GM18498 (cell line): ENCODE results near the gene NAV2.
"Not testable (repeated sequence)": the region's sequence is repeated elsewhere in the genome, so short reads cannot be mapped to it uniquely, and the experiment has no call there.

Source experiments
- ATAC-seq: cut with Tn5 transposase; IDR thresholded peaks from one replicate; pipeline ENCODE4 v1.9.1; 2021; ENCODE audit warnings: mild to moderate bottlenecking, moderate library complexity; ENCODE audit not compliant: unreplicated experiment

NAV2 gene

DNA sequence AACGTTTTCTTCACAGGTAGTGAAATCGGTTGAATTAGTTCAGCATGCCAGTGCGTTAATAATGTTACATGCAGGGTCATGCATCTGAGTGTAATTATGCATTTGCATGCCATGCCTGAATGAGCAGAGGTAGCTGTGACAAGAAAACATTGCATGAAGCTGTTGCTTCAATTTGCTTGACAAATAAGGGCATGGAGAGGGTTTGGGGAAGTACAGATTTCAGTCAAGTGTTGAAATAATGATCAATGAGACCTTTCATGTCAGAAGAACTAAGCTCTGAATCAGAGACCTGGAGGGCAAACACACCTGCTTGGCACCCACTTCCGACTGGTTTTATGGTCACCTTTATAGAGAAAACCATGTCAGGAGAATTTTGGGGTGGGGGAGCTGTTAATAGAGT is 226.2 kb downstream of the NAV2 start:
- ATAC-seq, result no peak

DNA sequence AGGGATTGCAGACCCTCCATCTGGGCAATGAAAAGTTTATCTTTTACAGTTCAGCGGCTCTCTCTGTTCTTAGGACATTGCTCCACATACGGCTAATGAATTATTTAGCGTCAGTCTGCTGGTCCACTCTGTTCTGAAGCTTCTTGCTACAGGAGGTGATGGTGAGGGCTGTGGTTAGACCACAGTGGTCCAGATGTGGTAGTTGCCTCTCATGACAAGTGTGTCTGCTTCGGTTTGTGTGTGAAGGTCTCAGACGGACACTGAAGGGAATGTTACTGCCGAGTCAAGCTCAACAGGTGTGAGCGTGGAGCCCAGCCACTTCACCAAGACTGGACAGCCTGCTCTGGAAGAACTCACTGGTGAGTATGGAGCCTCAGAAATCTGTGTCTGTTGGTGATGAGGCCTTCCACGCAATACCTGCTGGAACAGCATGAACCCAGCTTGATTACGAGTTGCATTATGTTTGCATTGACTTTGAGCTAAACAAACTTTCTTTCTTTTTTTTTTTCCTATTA is 226.8 kb downstream of the NAV2 start:
- ATAC-seq, result no peak

DNA sequence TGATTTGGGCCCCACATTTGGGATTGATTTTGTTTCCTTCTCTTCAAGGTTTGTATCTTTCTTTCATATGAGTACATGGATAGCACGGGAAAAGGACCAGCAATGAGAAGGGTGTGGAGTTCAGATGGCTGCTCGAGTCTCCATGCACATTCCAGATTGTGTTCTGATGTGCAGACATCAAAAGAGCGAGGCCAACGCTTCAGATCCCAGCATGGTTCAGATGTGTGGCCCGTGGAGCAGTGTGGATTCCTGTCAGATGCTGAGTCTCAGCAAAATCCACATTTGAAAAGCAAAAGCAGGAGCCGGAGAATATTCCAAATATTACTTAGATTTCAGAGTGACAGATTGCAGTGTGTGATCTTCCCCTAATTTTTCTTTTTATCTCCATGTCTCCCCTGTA is 228.2 kb downstream of the NAV2 start:
- no peak for ATAC-seq

DNA sequence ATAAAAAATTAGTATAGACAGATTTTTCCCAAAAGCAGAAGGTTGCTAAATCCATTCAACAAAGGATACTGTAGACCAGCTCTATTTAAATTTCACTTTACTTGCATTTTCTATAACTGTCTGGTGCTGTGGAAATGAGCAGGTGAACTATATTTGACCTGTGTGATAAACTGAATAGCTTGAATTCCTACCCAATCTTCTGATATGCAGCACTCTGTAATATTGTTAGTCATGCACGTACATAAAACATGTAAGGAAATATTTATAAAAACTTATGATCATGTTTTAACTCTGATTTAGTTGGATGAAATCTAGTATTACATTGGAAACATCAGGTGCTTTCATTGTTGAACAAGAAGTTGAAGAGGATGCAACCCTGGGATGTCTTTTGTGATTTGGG is 234.0 kb downstream of the NAV2 start:
- ATAC-seq, result no peak

DNA sequence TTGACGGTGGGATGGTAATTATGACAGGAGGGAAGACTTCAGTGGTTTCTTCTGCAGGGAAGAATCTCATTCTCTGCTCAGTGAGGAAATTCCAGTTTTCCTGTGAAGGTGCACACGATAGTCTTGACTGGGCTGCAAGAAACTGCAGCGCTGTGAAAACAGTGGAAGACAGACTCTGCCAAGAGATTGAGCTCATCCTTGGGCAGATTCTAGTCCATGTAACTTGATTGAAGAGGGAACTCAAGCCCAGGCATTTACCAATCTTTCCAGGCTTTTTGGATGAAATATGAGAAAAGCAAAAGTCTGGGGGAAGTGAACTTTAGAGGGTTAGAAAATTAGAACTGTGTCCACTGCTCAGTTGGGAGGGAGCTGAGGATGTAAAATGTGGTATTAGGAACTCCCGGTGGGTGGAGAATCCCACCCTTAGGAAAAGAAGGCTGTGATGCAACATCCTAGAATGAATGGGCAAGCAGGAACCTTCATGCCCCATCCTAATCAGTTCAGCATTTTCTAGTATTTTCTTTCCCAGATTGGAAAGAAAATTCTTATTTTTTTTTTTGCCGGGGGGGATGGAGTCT is 235.0 kb downstream of the NAV2 start:
- ATAC-seq, result no peak

DNA sequence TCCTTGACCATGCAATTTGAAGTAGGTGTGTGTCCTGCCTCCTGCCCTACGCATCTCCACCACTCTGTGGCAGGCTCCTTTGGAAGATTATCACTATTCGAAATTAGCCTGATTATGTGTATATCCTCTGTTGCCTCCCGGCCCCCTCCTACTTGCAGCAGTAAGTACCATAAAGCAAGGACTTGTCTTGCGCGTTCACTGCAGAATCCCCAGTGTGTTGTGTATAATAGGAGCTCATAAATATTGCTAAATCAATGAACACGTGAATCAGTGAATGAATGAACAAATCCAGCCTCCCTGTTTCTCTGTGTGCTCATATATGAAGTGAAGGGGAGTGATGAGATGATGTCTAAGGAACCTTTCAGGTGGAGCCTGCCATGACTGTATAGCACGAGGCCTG is 237.0 kb downstream of the NAV2 start:
- no peak for ATAC-seq

DNA sequence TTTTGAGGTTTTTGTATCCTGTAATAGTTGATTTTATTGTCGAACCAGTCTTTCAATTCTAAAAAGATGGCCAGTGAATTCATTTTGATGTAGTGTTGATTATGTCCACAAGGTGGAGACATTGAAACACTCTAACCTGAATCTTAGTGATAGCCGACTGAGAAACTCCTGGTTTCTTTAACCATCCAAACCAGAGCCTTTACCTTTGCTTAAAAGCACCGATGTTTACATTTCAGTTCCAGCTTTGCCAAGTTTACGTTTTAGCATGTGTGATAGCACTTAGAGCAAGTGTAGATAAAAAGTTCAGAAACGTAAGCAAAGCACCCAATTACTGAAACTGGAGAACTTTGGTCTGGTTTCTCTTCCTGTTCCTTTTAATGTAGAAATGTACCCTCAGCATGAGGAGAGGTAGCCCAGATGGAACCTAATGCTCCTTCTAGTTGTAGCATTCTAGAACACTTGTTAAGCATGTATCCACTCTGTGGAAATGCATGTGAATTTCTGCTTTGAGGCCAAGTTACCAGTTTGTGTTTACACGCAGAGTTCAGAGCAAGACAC is 239.0 kb downstream of the NAV2 start:
- peak; percentile 90 for ATAC-seq

DNA sequence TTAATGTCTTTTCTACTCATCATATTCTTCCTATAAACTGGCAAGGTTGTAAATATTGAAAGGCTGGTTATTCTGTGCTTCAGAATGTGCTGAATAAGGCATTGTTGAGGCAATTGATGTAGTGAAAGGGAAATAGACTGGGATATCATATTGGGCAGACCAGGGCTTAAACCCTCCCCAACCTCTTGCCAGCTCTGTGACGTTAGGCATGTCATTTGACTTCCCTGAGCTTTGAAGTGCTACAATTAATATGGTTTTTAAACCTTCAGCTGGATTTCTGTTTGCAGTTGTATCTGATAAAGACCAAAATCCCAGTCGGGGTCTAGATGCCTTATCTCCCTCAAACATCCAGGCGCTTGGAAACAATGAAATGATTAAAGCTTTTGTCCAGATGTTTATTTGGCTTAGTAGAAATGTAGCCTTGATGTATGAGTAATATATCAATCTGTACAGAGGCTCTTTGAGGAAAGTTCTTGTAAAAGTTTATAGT is 239.5 kb downstream of the NAV2 start:
- no peak for ATAC-seq

DNA sequence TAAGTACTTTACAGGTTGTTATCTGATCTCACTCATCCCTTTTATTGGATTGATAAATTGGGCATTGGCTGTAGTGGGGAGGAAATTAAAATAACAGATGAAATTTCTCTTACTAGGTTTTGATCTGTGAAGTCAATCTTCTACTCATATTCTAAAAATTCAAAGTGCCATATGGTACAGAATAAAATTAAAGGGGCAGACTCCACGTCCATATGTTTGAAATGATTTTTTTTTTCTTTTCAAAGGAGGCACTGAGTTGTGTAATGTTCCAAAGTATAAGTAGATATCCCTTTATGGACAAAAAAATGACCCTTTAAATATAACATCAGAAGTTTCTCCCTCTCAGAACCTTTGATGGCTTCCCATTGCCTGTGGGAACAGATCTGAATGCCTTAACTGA is 240.3 kb downstream of the NAV2 start:
- no peak for ATAC-seq

DNA sequence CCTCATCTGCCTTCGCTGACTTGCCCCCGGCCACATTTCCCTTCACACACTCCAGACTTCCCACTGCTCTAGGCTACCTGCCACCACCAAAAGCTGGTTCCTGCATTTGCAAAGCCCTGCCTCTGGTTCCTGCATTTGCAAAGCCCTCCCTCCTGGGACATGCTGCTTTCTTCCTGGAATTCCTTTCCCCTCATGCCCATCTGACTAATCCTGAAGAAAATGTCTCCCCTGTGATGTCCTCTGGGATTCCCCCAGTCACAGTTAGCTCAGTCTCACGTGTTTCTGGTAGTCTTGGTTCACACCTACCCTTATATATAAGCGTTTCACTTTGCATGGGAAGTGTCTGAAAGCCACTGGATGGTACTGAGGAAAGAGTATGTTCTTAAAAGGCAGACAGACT is 240.7 kb downstream of the NAV2 start:
- ATAC-seq, result no peak

DNA sequence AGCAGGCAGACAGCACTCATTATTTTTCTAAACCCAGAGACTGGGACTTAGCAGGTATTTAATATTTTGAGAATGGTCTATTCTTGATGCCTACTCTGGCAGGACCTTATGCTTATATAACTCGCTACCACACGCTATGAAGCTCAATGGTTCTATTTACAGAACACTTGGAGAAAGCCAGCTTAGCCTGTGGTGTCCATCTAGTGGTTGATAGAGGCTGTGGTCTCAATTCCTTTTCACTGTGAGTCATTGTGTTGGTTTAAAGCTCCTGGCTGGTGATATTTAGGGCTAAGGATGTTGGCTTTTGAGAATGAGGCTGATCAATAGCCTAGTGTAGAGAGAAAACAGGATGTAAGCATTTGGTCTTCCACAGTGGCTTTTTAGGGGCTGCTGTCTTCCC is 241.3 kb downstream of the NAV2 start:
- ATAC-seq, result no peak

DNA sequence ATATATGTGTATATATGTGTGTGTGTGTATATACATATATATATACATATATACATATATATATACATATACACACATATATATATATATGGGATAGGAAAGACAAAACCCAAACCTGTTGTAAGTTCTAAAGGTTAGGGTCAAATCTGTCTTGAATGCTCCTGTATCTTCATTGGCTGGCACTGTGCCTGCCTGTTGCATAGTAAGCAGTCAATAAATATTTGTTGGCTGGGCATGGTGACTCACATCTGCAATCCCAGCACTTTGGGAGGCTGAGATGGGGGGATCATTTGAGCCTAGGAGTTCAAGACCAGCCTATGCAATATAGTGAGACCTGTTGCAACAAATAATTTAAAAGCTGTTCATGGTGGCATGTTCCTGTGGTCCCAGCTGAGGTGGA is 242.3 kb downstream of the NAV2 start:
- no peak for ATAC-seq

DNA sequence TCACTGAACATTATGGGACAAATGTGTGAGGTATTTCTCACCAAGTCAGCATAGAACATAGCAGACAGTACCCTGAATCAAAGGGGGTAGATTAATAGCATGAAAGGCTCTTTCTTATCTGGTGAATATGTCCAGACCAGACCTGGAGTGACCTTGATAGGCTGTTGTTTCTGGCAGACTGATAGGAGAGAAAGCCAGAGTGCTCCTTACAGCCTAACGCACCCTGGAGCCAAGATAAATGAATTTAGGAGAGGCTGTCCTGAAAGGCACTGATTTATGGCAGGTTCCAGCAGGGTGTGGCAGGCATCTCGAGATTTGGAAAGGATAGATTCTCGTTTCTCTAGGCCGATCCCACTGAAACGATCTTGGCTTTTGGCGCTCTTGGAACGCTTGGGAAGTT is 243.0 kb downstream of the NAV2 start:
- no peak for ATAC-seq

DNA sequence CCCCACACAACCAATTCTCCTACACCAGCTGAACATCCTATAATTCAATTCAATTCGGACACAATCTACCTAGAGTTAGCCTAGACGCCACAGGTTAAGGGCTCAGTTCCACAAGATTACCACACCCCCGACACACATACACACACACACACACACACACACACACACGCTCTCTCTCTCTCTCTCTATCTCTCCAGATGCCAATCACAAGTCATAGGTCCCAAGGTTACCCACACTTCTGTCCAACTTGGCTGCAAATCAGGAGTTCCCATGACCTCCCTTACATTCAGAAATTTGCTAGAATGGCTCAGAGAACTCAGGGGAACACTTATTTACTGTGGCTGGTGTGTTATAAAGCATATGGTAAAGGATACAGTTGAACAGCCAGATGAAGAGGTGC is 243.6 kb downstream of the NAV2 start:
- ATAC-seq, result no peak

DNA sequence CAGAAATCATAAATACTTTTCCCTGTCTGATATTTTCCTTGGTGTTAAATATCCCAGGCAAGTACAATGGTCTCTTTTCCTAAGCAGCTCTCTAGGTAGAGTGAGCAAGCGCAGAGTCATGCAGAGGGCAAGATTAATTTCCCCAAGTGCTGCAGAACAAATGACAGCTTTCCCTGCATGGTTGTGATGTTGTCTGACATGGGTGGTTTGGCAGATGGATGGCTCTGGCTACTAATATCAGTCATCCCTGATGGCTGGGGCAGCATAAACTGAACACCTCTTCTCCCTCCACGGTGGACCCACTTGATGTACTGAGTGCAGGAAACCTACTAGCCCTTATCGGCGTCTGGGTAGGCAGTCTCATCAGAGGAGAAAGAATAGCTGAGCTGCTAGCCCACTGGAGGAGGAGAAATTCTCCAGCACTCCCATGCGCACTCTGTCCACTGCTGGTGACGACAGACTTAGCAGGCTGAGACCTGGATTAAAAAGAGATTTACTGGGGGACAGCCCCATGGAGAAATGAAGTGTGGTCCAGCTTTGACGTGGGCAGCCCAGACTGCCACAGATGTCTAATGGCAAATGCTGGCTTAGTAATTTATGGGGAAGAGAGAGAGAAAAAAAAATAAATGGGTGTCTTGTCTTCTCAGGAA is 244.8 kb downstream of the NAV2 start:
- no peak for ATAC-seq

DNA sequence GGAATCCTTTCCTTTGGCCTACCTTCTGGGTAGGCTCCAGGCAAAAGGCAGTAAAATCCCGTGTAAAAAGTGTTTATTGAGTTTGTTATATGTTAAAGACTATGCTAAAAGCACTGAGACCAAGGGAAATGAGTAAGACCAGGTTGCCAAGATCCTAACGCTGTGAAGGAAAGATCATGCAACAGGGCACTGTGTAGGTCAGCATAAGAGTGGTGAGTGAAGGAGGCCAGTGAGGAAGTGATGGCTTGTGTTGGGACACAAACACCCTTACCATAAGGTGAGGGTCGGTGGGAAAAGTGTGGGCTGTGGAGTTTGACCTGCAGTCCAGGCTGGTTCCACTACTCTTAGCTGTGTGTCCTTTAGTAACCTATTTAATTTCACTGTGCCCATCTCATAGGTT is 245.6 kb downstream of the NAV2 start:
- no peak for ATAC-seq

DNA sequence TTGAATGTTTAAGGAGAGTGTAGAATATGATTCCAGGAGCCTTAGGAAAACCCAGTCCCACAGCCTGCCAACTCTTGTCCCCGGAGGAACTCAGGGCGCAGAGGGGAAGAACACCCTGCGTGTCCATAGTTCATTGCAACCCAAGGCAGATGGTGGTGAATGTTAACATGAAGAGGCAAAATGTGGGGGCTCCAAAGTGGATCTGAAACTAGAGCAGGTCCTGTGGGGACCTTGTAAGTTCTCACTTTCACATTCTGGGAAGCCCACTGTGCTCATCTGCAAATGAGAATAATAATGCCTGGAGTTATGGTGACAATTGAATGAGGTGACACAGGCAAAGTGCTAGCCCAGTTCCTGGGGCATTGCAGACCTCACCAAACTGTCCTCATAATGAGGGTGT is 246.6 kb downstream of the NAV2 start:
- ATAC-seq, result no peak

DNA sequence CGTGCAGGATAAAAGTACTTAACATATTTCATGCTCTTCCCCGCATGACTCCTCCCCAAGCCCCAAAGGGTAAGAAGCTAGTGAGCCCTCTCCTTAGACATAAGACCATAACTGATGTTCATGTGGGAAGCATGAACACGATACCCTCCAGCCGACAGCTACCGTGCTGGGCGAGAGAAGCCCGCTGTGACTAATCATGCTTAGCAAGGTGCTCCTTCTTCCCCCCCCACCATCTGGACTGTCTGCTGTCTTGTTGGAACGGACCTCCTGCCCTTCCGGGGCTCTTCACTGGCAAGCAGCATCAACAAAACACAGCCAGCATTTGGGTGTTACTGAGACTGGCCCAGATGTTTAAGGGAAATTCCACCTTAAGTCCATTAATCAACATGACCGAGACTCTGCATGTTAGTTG is 247.0 kb downstream of the NAV2 start:
- ATAC-seq, result no peak

DNA sequence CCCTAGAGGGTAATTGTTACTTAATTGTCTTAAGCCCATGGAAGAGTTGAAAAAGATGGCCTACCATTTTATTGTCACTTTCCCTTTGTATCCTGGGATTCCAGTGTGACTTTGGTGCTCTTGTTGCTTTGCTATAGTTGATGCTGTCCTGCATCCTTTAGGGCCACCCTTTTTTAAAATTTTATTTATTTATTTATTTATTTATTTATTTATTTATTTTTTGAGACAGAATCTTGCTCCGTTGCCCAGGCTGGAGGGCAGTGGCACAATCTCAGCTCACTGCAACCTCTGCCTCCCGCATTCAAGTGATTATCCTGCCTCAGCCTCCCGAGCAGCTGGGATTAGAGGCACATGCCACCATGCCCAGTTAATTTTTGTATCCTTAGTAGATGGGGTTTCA is 247.8 kb downstream of the NAV2 start:
- not testable (repeated sequence) for ATAC-seq

DNA sequence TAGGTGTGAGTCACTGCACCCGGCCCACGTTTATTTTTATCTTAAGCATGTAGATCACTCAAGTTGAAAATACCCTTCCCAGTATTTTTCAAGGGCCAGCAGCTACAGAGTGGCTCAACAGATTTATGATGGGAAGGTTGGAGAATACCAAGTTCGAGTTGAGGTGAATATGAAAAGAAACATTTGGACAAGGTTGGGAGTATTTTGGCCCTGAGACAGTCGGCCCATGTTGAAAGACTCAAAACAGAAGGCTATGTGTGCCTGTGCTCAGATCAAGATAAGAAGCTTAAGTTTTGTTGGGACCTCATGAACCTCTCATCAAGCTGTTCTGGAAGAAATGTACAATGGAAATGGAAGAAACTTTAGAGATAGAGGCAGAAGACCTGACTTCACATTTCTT is 248.6 kb downstream of the NAV2 start:
- no peak for ATAC-seq

DNA sequence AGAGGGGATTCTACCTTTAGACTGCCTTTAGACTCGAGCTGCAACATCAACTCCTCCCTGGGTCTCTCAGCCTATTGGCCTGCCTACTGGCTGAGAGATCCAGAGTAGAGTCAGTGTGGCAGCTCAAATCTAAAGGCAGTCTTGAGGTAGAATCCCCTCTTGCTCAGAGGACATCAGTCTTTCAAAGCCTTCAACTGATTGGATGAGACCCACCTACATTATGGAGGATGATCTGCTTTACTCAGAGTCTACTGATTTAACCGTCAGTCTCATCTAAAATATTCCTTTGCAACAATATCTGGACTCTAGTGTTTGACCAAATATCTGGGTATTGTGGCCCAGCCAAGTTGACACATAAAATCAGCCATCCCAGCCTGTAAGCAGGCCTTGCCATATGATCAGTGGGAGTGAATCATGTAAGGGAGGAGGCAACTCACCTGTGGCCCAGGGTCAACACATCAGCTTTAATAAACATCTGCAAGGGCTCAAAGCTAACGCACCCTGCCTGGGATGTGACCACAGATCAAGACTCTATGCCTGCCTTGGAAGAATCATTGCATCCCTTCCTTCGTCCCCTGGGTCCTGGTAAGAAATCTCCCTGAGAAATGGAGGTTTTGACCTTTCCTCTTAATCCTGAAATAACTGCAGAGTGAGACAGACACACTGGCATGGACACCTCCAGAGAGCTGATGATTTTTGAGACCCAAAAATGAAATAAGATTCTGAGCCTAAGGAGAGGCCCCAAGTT is 249.6 kb downstream of the NAV2 start:
- ATAC-seq, result no peak

DNA sequence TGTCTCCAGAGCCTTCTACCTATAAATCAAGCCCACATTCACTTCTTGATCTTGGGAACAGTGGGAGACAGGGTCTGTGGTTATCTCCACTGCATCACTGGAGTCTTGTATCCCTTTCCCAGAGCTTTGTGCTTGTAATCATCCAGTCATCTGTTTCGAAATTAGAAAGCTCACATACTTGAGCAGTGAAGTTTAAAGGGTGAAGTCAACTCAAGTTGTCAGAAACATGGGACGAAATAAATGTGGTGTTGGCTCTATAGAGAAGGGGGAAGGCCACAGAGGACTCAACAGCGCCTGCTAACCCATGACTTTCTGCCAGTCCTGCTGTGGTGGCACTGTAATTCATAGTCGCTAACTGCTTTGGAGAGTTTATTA is 250.2 kb downstream of the NAV2 start:
- ATAC-seq, result no peak
